ENCODE measurements around the gene CALY.

CALY gene

GRCh38 chr10:133365461-133366129, 28.9 kb upstream of the CALY start:
- Histone ChIP-seq H3K4me3 (ENCODE audit: low read length) (no peak overlapping the region), H3K4me1 (ENCODE audit: control insufficient read depth, insufficient read depth, low read length) (no peaks in the 10 kb centered on the region), H3K27me3 (replicated peaks; ENCODE audit: control insufficient read depth, insufficient read depth, low read length) (no peaks in the 10 kb centered on the region), H3K9ac (ENCODE audit: low read length) (no peak overlapping the region), H3K9me3 (ENCODE audit: control insufficient read depth, low read length) (no peaks in the 10 kb centered on the region), H3K36me3 (ENCODE audit: control insufficient read depth, insufficient read depth, low read length, severe bottlenecking) (peaks cover 82% of the 10 kb centered on the region)
- no peak for DNase-seq (ENCODE audit: low read depth)

DNA sequence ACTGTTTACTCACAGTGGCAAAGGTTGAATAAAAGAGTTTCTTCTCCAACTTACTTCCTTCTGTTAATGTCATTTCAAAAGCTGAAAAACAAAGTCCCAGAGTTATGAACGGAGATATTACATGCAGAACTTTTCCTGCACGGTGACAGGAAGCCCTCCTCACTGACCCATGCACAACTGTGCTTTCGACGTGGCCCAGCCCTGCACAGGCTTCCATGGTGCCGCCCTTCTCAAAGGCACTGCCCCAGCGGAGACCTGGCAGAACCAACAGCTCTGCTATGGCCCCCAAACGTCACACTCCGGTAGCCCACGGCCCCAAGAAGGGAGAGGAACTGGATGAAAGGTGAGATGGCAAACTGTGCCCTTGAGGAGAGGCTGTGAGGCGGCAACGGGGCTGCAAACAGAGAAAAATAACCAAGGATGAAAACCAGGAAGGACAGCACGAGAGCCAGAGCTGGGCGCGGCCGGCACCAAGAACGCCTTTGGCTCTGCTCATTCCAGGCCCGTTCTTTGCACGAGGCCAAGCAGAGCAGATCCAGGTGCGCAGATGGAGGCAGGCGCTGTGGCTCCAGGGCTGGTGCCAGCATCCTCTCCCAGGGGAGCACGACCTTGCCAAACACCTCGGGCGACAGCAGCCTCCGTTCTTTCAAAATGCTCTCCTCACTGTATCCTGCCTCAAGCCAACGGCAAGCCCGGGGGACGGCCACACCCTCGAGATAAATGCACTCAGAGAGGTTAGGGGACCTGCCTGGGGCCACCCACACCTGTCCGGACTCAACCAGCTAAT, 28.1 kb upstream of the CALY start:
- Histone ChIP-seq H3K27me3 (replicated peaks; ENCODE audit: control insufficient read depth, insufficient read depth, low read length) (no peaks in the 10 kb centered on the region), H3K4me1 (ENCODE audit: control insufficient read depth, insufficient read depth, low read length) (no peaks in the 10 kb centered on the region), H3K4me3 (ENCODE audit: low read length) (no peak overlapping the region), H3K9me3 (ENCODE audit: control insufficient read depth, low read length) (no peaks in the 10 kb centered on the region), H3K9ac (ENCODE audit: low read length) (no peak overlapping the region), H3K36me3 (ENCODE audit: control insufficient read depth, insufficient read depth, low read length, severe bottlenecking) (peaks cover 75% of the 10 kb centered on the region)
- DNase-seq (ENCODE audit: low read depth): no peak

- Histone ChIP-seq H3K4me1 (ENCODE audit: control insufficient read depth, insufficient read depth, low read length) (no peaks in the 10 kb centered on the region), H3K27me3 (replicated peaks; ENCODE audit: control insufficient read depth, insufficient read depth, low read length) (no peaks in the 10 kb centered on the region), H3K4me3 (ENCODE audit: low read length) (no peak overlapping the region), H3K9me3 (ENCODE audit: control insufficient read depth, low read length) (no peaks in the 10 kb centered on the region), H3K36me3 (ENCODE audit: control insufficient read depth, insufficient read depth, low read length, severe bottlenecking) (peaks cover 55% of the 10 kb centered on the region), H3K9ac (ENCODE audit: low read length) (no peak overlapping the region)
- DNase-seq (ENCODE audit: low read depth): no peak
Measured at GRCh38 chr10:133362846-133363245, 26.1 kb upstream of the CALY start.

- no peaks in the 10 kb centered on the region for H3K27me3 ChIP-seq (replicated peaks; ENCODE audit: control insufficient read depth, insufficient read depth, low read length)
- no peaks in the 10 kb centered on the region for H3K9me3 ChIP-seq (ENCODE audit: control insufficient read depth, low read length)
- no peaks in the 10 kb centered on the region for H3K4me1 ChIP-seq (ENCODE audit: control insufficient read depth, insufficient read depth, low read length)
- no peak for DNase-seq (ENCODE audit: low read depth)
- no peak overlapping the region for H3K4me3 ChIP-seq (ENCODE audit: low read length)
- peaks cover 52% of the 10 kb centered on the region for H3K36me3 ChIP-seq (ENCODE audit: control insufficient read depth, insufficient read depth, low read length, severe bottlenecking)
- no peak overlapping the region for H3K9ac ChIP-seq (ENCODE audit: low read length)
Measured at GRCh38 chr10:133361773-133362441, 25.2 kb upstream of the CALY start.

GRCh38 chr10:133361227-133361626, 24.5 kb upstream of the CALY start:
- H3K4me3 ChIP-seq (ENCODE audit: low read length): no peak overlapping the region
- DNase-seq (ENCODE audit: low read depth): no peak
- no peak overlapping the region for H3K9ac ChIP-seq (ENCODE audit: low read length)
- no peaks in the 10 kb centered on the region for H3K9me3 ChIP-seq (ENCODE audit: control insufficient read depth, low read length)
- no peaks in the 10 kb centered on the region for H3K4me1 ChIP-seq (ENCODE audit: control insufficient read depth, insufficient read depth, low read length)
- H3K36me3 ChIP-seq (ENCODE audit: control insufficient read depth, insufficient read depth, low read length, severe bottlenecking): peaks cover 45% of the 10 kb centered on the region
- H3K27me3 ChIP-seq (replicated peaks; ENCODE audit: control insufficient read depth, insufficient read depth, low read length): no peaks in the 10 kb centered on the region

DNA sequence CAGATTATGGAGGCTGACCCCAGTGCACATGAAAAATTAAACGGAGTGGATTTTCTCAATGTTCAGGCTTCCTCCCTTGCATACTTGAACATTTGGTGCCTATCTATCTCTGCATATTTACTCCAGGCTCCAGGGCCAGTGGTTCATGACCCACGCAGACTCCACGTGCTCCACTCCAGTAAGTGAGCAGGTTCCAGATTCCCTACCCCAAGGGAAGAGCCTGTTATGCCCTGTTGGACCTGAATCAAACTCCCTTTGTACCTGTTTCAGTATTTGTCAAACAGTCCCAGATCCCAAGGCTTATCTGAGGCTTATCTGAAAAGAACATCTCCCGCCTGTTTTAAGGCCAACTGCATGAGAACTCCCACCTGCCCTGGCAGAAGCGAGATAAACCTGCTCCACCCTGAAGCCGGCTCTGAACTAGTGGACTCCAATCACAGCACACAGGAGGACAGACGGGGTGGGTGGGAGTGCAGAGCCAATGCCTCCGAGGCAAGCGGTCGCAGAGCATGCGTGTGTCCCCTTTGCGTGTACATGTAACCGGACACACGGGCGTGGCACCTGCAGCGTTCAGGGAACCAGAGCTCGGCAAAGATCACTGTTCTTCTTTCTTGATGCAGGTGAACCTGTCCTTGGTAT, 23.4 kb upstream of the CALY start:
- H3K9ac ChIP-seq (ENCODE audit: low read length): no peak overlapping the region
- H3K4me1 ChIP-seq (ENCODE audit: control insufficient read depth, insufficient read depth, low read length): no peaks in the 10 kb centered on the region
- no peak for DNase-seq (ENCODE audit: low read depth)
- H3K9me3 ChIP-seq (ENCODE audit: control insufficient read depth, low read length): no peaks in the 10 kb centered on the region
- H3K27me3 ChIP-seq (replicated peaks; ENCODE audit: control insufficient read depth, insufficient read depth, low read length): no peaks in the 10 kb centered on the region
- H3K36me3 ChIP-seq (ENCODE audit: control insufficient read depth, insufficient read depth, low read length, severe bottlenecking): peaks cover 34% of the 10 kb centered on the region
- H3K4me3 ChIP-seq (ENCODE audit: low read length): no peak overlapping the region

- Histone ChIP-seq H3K36me3 (ENCODE audit: control insufficient read depth, insufficient read depth, low read length, severe bottlenecking) (peaks cover 29% of the 10 kb centered on the region), H3K9ac (ENCODE audit: low read length) (no peak overlapping the region), H3K4me1 (ENCODE audit: control insufficient read depth, insufficient read depth, low read length) (no peaks in the 10 kb centered on the region), H3K4me3 (ENCODE audit: low read length) (no peak overlapping the region), H3K27me3 (replicated peaks; ENCODE audit: control insufficient read depth, insufficient read depth, low read length) (no peaks in the 10 kb centered on the region), H3K9me3 (ENCODE audit: control insufficient read depth, low read length) (no peaks in the 10 kb centered on the region)
- DNase-seq (ENCODE audit: low read depth): no peak
Measured at GRCh38 chr10:133359554-133359971, 22.9 kb upstream of the CALY start.

DNA sequence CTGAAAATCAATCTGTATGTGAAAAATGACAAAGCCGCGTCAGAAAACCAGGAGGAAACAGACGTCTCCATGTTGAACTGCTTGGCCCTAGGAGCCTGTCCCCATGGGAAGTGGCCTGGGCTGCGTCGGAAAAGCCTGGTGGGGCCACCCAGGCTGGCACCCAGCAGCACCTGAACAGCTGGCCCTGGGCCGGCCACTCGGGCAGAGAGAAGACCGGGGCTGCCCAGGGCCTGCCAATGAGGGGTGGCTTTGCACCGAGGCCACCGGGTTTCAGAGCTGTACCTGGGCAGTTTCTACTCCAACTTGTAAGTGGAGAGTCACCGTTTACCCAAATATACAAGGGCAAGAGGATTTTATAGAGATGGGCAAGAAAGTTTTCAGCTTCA, 22.2 kb upstream of the CALY start:
- Histone ChIP-seq H3K27me3 (replicated peaks; ENCODE audit: control insufficient read depth, insufficient read depth, low read length) (no peaks in the 10 kb centered on the region), H3K4me3 (ENCODE audit: low read length) (no peak overlapping the region), H3K36me3 (ENCODE audit: control insufficient read depth, insufficient read depth, low read length, severe bottlenecking) (peaks cover 22% of the 10 kb centered on the region), H3K4me1 (ENCODE audit: control insufficient read depth, insufficient read depth, low read length) (no peaks in the 10 kb centered on the region), H3K9me3 (ENCODE audit: control insufficient read depth, low read length) (no peaks in the 10 kb centered on the region), H3K9ac (ENCODE audit: low read length) (no peak overlapping the region)
- DNase-seq (ENCODE audit: low read depth): no peak

DNA sequence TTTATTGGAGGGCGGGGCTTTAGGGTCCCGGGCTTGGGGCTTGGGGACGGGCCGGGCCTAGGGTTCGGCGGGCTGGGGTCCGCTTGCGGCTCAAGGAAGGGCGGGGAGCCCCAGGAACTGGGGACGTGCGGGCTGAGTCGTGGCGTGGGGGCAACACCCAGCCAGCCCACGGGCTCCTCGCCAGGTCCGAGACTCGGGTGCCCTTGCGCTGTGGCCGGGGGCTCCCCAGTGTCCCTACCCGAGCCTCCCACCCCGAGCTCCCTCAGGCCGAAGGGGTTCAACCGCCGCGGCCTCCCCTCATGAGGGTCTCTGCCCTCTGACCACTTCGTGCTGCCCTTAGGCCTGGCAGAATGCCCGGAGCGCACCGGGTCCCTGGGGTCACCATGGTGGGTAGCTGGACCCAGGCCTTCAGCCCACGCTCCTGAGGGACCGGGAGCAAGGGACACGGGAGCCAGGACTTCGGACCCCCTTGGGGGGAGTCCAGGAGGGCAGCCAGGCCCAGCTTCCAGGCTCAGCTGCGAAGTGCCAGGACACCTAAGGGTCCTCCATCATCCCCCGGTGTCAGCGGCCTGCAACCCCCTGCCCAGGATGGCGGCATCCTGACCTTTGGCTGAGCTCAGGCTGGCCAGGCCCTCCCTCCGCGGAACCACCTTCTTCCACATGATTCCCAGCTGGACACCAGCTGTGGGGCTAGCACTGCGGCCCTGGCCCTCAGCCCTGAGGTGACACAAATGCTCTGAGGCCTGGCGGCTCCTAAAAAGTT, 21.6 kb upstream of the CALY start:
- no peak for DNase-seq (ENCODE audit: low read depth)
- Histone ChIP-seq H3K4me3 (ENCODE audit: low read length) (no peak overlapping the region), H3K4me1 (ENCODE audit: control insufficient read depth, insufficient read depth, low read length) (no peaks in the 10 kb centered on the region)

DNA sequence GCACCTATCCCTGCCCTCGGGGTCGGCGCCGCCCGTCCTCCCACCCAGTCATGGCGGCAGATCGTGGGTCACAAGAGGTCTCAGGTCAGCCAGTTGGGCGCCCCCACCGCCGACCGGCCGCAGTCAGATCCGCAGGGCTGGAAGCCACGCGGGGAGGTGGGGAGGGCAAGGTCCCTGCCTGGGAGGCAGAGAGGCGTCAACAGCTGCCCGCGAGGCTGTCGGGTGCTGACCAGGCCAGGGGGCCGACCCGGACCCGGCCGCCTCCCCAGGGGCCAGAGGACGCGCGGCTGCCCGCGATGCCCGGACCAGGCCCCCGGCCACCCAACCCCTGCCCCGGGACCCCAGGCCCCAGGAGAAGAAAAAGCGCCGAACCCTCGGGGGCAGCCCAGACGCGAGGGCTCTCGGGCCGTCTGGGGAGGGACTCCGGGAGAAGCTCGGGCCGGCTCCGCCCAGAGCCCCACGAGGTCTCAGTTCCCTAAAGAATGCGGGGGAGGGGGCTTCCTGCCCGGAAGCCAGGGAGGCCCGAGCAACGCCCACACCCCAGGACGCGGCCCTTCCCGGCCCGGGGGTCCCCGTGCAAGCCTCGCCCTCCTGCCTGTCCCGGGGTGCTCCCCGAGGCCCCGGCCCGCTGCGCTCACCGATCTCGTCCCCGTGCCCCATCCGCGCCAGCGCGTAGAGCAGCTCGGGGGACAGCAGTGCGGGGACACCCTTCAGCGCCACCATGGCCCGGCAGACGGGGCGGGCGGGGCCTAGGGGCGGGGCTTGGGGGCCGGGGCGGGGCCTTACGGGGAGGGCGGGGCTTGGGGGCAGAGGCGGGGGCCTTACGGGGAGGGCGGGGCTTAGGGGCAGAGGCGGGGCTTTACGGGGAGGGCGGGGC, 20.8 kb upstream of the CALY start, which contains the start of gene FUOM:
Gene FUOM (minus strand): TSS at position 735 of the 877 bp plus-strand sequence. CDS start 12 bp downstream, at position 723.
- Histone ChIP-seq H3K4me1 (ENCODE audit: control insufficient read depth, insufficient read depth, low read length) (no peaks in the 10 kb centered on the region), H3K36me3 (ENCODE audit: control insufficient read depth, insufficient read depth, low read length, severe bottlenecking) (peaks cover 9% of the 10 kb centered on the region), H3K4me3 (ENCODE audit: low read length) (peak within 1 kb of the TSS; percentile 69), H3K27me3 (replicated peaks; ENCODE audit: control insufficient read depth, insufficient read depth, low read length) (no peaks in the 10 kb centered on the region), H3K9me3 (ENCODE audit: control insufficient read depth, low read length) (no peaks in the 10 kb centered on the region), H3K9ac (ENCODE audit: low read length) (peak within 1 kb of the TSS; percentile 42)
- peak; percentile 71 for DNase-seq (ENCODE audit: low read depth)

More for the DNA sequence above, 21.6 kb upstream of the CALY start:
- H3K27me3 ChIP-seq (replicated peaks; ENCODE audit: control insufficient read depth, insufficient read depth, low read length): no peaks in the 10 kb centered on the region
- no peaks in the 10 kb centered on the region for H3K9me3 ChIP-seq (ENCODE audit: control insufficient read depth, low read length)
- H3K36me3 ChIP-seq (ENCODE audit: control insufficient read depth, insufficient read depth, low read length, severe bottlenecking): peaks cover 17% of the 10 kb centered on the region
- no peak overlapping the region for H3K9ac ChIP-seq (ENCODE audit: low read length)
